GM12878 (cell line): ENCODE measurements around the gene PATL2. TPM values are rescaled to one million over a fixed set of nuclear protein-coding genes. Genes with fewer than 3 reads are reported as not detected.

Experiments
- BCL11A ChIP-seq: IDR thresholded peaks from 2 replicates; pipeline ENCODE4 v1.6.1; 2011; ENCODE audit warnings: low read depth, low read length
- CBFB ChIP-seq: IDR thresholded peaks from 2 replicates; pipeline ENCODE4 v1.6.1; 2016; ENCODE audit warnings: antibody characterized with exemption, low read depth
- CREB1 ChIP-seq: IDR thresholded peaks from 2 replicates; pipeline ENCODE4 v1.6.1; 2012; ENCODE audit warnings: low read depth, mild to moderate bottlenecking, inconsistent platforms
- E2F8 ChIP-seq: fragments of 450-650 bp; IDR thresholded peaks from 2 replicates; pipeline ENCODE4 v1.6.1; 2018; ENCODE audit warnings: mild to moderate bottlenecking, low read depth, moderate library complexity; ENCODE audit not compliant: partially characterized antibody
- HCFC1 ChIP-seq: fragments of 150-350 bp; IDR thresholded peaks from 2 replicates; pipeline ENCODE4 v1.6.1; 2014; ENCODE audit warnings: low read length
- HSF1 ChIP-seq: fragments of 150-350 bp; IDR thresholded peaks from 2 replicates; pipeline ENCODE4 v1.6.1; 2014; ENCODE audit warnings: mild to moderate bottlenecking, low read depth, low read length
- IKZF2 ChIP-seq, 2 experiments: fragments of 450-650 bp; IDR thresholded peaks; 2 replicates each; pipeline ENCODE4 v1.6.1; 2017; ENCODE audit warnings: mild to moderate bottlenecking in 2 of 2, moderate library complexity in 2 of 2
- IRF4 ChIP-seq: IDR thresholded peaks from 2 replicates; pipeline ENCODE4 v1.6.1; 2011; ENCODE audit warnings: low read depth, low read length
- MYC ChIP-seq: IDR thresholded peaks from 2 replicates; pipeline ENCODE4 v1.6.1; 2011; ENCODE audit warnings: mild to moderate bottlenecking, low read length, moderate library complexity, inconsistent platforms; ENCODE audit not compliant: insufficient read depth, insufficient replicate concordance, insufficient read length, severe bottlenecking
- NKRF ChIP-seq: fragments of 450-650 bp; conservative IDR thresholded peaks from 2 replicates; pipeline ENCODE4 v1.6.1; 2017; ENCODE audit warnings: mild to moderate bottlenecking, moderate library complexity
- NR2C1 ChIP-seq: fragments of 450-650 bp; IDR thresholded peaks from 2 replicates; pipeline ENCODE4 v1.6.1; 2017; ENCODE audit warnings: antibody characterized with exemption, mild to moderate bottlenecking, moderate library complexity
- NR2C2 ChIP-seq: IDR thresholded peaks from 2 replicates; pipeline ENCODE4 v1.6.1; 2011; ENCODE audit warnings: borderline replicate concordance, low read depth; ENCODE audit not compliant: control insufficient read depth, insufficient read length
- NR2F1 ChIP-seq: fragments of 450-650 bp; conservative IDR thresholded peaks from 2 replicates; pipeline ENCODE4 v1.6.1; 2017; ENCODE audit warnings: mild to moderate bottlenecking
- PAX5 ChIP-seq: IDR thresholded peaks from 2 replicates; pipeline ENCODE4 v1.6.1; 2011; ENCODE audit warnings: low read depth, low read length, borderline replicate concordance
- PBX3 ChIP-seq: IDR thresholded peaks from 2 replicates; pipeline ENCODE4 v1.6.1; 2011; ENCODE audit warnings: mild to moderate bottlenecking, low read depth, low read length, moderate library complexity; ENCODE audit not compliant: insufficient replicate concordance
- POLR2AphosphoS5 ChIP-seq: IDR thresholded peaks from 2 replicates; pipeline ENCODE4 v1.6.1; 2011; ENCODE audit warnings: mild to moderate bottlenecking, low read length, inconsistent platforms
- SMC3 ChIP-seq: IDR thresholded peaks from 2 replicates; pipeline ENCODE4 v1.6.1; 2011; ENCODE audit warnings: low read length, improper control_type of control experiment, borderline replicate concordance
- TAF1 ChIP-seq: IDR thresholded peaks from 2 replicates; pipeline ENCODE4 v1.6.1; 2011; ENCODE audit warnings: mild to moderate bottlenecking, low read depth, low read length, borderline replicate concordance
- YBX1 ChIP-seq: fragments of 450-650 bp; IDR thresholded peaks from 2 replicates; pipeline ENCODE4 v1.6.1; 2016; ENCODE audit warnings: antibody characterized with exemption
- polyA plus RNA-seq, 11 experiments: library from polyadenylated mRNA; depleted of rRNA in 4 of 11; unstranded in 6 of 11; stranded (reverse) in 5 of 11; fragments of >200 nt; fragmentation: Nextera tagmentation in 4 of 11; fragmentation: Illumina TruSeq in 1 of 11; extraction: Ambion mirVana in 4 of 11; extraction: Trizol in 1 of 11; gene quantifications; 1 replicate in 1 of 11; 2 replicates in 10 of 11; pipeline versions ENCODE4 v1.2.1 to v1.2.3, GENCODE V29; 2011 to 2016; ENCODE audit warnings: inconsistent platforms in 2 of 11, missing spikeins in 2 of 11, low read depth in 1 of 11
- total RNA-seq, 4 experiments: library from RNA; depleted of rRNA in 3 of 4; stranded (reverse); fragments of >200 nt in 3 of 4; fragmentation: Illumina TruSeq in 1 of 4; extraction: Trizol in 1 of 4; gene quantifications; 2 replicates each; pipeline versions ENCODE4 v1.2.1 to v1.2.3, GENCODE V29; 2013 to 2021
- TF ChIP-seq, protein P1 (sequence below): fragments of 450-650 bp; IDR thresholded peaks from 2 replicates; pipeline ENCODE4 v1.6.1; 2017; ENCODE audit warnings: low read depth, mild to moderate bottlenecking, moderate library complexity

Gene PATL2
- total and polyA plus RNA-seq, 10 of the 15 experiments (the other 5 are each of a cell fraction or from before 2014, with no cell fraction given), result 4.2 to 16.2 (median 12.1) TPM

DNA sequence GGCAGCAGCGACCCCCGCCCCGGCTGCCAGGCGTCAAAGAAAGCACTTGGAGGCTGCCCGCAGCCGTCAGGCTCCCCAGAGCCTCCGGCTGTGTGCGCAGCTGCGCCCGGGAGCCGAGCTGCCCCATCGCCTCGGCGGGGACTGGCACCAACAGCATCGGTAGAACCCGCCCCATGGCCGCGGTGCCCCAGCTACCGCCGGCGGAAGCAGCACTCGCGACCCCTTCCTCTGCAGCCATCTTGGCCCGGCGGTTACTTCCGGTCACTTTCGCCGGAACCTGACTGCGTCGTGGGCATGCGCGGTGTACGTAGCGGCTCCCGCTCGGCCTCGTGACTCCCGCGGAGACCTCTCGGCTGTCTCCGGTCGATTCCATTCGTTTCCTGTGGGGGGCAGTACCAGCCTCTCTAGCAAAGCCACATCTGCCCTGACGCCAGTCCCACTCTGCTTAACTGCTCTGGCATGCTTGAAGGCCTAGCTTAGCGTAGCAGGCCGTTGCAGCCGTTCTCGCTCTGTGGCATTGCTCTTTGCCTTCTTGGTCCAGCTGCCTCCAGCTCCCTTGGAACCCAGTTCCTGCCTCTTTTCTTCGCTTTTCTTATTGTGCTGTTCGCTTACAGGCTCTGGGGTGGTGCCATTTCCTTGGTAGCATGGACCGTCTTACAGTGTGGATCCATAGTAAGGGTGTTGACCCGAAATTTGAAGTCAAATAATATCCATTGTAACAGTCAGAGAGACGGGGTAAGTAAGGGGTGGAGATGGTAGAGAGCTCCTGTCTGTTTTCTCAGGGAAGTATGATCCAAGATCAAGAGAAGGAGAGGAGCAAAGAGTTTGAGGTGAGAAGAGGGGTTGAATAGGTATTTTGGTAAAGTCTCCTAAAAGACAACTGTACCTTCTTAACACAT is 47.5 kb downstream of the PATL2 start, which contains the start of gene SPG11 (continued):
- TF ChIP-seq NKRF, result peak; percentile 83; the same call in 1 of the 2 replicates
- TF ChIP-seq, protein P1, sequence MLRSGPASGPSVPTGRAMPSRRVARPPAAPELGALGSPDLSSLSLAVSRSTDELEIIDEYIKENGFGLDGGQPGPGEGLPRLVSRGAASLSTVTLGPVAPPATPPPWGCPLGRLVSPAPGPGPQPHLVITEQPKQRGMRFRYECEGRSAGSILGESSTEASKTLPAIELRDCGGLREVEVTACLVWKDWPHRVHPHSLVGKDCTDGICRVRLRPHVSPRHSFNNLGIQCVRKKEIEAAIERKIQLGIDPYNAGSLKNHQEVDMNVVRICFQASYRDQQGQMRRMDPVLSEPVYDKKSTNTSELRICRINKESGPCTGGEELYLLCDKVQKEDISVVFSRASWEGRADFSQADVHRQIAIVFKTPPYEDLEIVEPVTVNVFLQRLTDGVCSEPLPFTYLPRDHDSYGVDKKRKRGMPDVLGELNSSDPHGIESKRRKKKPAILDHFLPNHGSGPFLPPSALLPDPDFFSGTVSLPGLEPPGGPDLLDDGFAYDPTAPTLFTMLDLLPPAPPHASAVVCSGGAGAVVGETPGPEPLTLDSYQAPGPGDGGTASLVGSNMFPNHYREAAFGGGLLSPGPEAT, result peak; percentile 29; the same call in 1 of the 2 replicates
- no peak for TF ChIP-seq BCL11A
- TF ChIP-seq CBFB, result 0 out of 2 replicates have a peak, but pooled peaks have one; percentile 64
- no peak for TF ChIP-seq E2F8
- TF ChIP-seq NR2C1, result peak; percentile 63
- TF ChIP-seq IRF4, result peak; percentile 30; the same call in 1 of the 2 replicates
- TF ChIP-seq YBX1, result no peak
- no peak for TF ChIP-seq HSF1
- no peak; a peak in 1 of 4 replicates for TF ChIP-seq IKZF2 (IDR thresholded peaks at IDR 0.05)
- TF ChIP-seq CREB1, result peak; percentile 58; the same call in 1 of the 2 replicates
- TF ChIP-seq HCFC1, result peak; percentile 56
- peak; percentile 92 for TF ChIP-seq TAF1
- peak; percentile 92 for TF ChIP-seq SMC3
- peak; percentile 59; the same call in 1 of the 2 replicates for TF ChIP-seq PAX5
- TF ChIP-seq PBX3, result no peak
- no peak for TF ChIP-seq NR2C2
- TF ChIP-seq POLR2AphosphoS5, result peak; percentile 97
- peak; percentile 63 for TF ChIP-seq MYC
- peak; percentile 71 for TF ChIP-seq NR2F1
